ENCODE results near the gene SLC2A6.

DNA sequence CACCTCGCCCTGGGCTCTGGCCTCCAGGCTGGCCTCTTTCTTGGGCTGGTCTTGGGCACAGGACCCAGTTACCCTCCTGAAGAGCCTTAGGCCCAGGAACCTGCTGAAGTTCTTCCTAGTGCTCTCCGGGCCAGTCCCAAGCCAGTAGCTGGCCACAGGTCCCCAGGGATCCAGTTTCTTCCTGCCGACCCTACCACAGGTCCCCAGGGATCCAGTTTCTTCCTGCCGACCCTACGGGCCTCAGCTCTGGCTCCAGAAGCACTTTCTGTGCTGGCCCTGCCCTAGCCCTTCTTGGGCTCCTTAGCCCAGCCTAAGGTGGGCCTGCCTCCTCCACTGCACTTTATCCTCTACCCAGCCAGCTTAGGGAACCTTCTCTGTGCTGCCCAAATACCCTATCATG lies 37.3 kb downstream of the SLC2A6 start:
- no peak for TF ChIP-seq POLR2A (IDR thresholded peaks at IDR 0.05)
- no peak for TF ChIP-seq EP300 (IDR thresholded peaks at IDR 0.05; ENCODE audit: low read depth)
- TF ChIP-seq, protein P1, sequence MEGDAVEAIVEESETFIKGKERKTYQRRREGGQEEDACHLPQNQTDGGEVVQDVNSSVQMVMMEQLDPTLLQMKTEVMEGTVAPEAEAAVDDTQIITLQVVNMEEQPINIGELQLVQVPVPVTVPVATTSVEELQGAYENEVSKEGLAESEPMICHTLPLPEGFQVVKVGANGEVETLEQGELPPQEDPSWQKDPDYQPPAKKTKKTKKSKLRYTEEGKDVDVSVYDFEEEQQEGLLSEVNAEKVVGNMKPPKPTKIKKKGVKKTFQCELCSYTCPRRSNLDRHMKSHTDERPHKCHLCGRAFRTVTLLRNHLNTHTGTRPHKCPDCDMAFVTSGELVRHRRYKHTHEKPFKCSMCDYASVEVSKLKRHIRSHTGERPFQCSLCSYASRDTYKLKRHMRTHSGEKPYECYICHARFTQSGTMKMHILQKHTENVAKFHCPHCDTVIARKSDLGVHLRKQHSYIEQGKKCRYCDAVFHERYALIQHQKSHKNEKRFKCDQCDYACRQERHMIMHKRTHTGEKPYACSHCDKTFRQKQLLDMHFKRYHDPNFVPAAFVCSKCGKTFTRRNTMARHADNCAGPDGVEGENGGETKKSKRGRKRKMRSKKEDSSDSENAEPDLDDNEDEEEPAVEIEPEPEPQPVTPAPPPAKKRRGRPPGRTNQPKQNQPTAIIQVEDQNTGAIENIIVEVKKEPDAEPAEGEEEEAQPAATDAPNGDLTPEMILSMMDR (IDR thresholded peaks at IDR 0.05), result no peak
- TF ChIP-seq POLR2AphosphoS5 (IDR thresholded peaks at IDR 0.05), result no peak
